Measurements from ENCODE around the gene KRTAP10-3. TPM values are rescaled to one million over a fixed set of nuclear protein-coding genes. Genes with fewer than 3 reads are reported as not detected.
"Not testable (repeated sequence)": the region's sequence is repeated elsewhere in the genome, so short reads cannot be mapped to it uniquely, and the experiment has no call there.

Gene KRTAP10-3
- total RNA-seq, 1 experiment from 2014 or later = not detected

DNA sequence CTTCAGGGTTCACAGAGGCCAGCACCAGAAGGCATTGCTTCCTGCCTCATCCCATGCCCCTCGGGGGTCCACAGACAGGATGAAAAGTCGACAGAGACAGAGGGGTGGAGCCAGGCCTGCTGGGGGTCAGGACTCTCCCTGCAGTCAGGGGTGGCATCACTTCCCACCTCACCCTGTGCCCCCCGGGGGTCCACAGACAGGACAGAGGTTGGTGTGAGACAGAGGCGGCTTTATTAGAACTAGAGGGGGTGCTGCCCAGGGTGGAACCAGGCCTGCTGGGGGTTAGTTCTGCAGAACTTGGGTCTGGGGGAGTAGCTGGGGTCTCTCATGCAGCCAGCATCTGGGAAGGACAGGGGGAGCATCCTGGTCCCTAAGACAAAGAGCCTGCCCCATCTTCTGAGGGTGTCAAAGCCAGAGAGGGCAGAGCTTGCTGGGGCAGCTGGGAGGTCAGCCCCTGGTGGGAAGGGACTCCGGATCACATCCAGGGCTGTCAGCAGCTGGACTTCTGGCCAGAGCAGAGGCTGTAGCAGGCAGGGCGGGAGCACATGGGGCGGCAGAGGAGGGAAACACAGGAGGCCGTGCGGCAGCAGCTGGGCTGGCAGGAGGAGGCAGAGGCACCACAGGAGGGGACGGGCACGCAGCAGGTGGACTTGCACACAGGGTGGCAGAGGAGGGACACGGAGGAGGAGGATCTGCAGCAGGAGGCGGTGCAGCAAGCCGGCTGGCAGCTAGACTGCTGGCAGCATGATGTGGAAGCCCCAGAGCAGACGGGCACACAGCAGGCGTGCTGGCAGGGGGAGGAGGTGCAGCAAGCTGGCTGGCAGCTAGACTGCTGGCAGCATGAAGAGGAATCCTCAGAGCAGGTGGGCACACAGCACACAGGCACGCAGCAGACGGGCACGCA lies 32.6 kb upstream of the KRTAP10-3 start:
- DNase-seq (ENCODE audit: extremely low read depth, low read depth) = not testable (repeated sequence)

DNA sequence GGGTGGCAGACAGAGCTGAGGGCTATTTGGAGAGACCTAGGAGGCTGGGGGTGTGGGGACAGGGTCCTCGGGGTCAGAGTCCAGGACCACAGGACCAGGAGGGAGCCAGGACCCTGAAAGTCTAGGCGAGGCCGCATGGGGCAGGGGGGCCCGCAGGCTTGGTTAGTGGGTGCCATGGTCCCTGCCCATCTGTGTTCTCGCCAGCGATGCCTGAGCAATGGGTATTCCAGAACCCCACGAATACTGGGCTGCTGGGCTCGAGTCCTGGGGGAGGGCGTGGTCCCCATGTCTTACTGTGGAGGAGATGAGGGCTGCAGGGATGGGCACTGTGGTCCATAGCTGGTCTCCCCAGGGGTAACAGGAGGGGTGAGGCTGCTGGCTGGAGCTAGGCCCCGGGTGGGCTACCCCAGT lies 31.7 kb upstream of the KRTAP10-3 start:
- DNase-seq (ENCODE audit: extremely low read depth, low read depth) = no peak

DNA sequence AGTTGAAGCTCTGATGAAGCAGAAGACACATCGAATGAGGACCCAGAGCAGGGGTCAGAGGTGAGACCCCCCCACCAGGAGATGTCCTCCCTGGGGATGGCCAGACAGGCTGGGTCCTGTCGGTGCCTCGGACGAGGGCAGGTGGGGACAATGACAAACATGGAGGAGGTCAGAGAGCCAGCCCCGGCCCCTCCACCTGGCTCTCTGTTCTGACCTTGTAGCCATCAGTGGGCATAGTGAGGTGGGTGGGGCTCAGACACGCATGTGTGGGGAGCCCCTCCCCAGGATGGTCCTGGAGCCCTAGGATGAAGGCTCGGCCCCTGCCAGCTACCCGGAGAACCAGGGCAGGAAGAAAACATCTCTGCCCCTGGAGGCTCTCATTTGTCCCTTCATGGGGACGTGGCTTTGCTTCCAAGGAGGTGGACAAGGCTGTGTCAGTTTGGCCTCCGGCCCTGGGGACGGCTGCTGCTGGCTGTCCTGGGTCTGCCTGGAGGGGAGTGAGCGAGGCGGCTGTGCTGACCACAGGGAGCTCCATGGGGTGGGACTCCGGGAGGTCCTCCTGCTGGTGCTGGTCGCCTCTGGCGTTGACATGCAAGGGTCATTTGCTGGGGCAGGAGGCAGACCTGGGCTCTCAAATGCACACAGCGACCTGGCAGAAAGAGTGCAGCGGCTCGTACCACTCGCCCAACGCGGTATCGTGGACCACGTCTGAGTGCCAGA lies 31.2 kb upstream of the KRTAP10-3 start:
- no peak for DNase-seq (ENCODE audit: extremely low read depth, low read depth)

DNA sequence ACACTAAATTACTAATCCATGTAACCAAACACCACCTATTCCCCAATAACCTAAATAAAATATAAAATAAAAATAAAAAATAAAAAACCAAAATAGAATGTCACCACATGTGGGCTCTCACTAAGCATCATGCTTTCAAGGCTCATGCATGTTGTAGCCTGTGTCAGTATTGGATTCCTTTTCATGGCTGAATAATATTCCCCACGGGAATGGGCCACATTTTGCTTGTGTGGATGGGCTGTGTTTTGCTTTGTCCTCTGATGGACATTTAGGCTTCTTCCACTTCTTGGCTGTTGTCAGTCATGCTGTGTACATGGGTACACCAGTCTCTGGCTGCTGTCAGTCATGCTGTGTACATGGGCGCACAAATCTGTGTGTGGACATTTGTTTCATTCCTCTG lies 30.5 kb upstream of the KRTAP10-3 start:
- no peak for DNase-seq (ENCODE audit: extremely low read depth, low read depth)

DNA sequence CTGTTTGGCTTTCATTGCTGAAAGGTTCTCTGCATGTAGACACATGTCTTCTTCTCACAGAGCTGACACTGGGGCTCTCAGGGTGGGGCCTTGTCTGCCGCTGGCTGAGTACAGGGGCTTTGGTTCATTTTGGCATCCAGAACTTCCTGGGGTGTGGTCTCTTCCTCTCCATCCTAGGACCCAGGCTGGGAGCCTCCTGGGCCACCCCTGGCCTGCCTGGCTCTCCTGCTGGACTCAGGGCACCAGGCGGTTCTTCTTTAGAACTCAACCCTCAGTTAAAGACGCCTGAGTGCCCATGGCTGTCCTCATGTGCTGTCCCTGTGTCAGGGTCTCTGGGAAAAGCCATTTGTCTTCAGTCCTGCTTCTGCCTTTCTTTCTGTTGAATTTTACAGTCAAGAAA lies 27.3 kb upstream of the KRTAP10-3 start:
- DNase-seq (ENCODE audit: extremely low read depth, low read depth) = no peak

DNA sequence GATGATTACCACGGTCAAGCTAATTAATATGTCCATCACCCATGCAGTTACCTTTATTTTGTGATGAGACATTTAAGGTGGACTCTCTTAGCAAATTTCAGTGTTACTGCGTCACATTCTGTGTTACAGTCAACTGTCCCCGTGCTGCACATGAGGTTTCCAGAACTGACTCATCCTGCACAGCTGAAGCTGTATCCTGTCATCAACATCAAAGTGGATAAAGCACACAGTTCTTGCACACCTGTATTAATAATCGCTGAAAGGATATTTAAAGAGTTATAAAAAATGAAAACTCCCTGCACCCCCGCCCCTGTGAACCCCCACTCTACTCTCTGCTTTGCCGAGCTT lies 25.2 kb upstream of the KRTAP10-3 start:
- DNase-seq (ENCODE audit: extremely low read depth, low read depth) = no peak

DNA sequence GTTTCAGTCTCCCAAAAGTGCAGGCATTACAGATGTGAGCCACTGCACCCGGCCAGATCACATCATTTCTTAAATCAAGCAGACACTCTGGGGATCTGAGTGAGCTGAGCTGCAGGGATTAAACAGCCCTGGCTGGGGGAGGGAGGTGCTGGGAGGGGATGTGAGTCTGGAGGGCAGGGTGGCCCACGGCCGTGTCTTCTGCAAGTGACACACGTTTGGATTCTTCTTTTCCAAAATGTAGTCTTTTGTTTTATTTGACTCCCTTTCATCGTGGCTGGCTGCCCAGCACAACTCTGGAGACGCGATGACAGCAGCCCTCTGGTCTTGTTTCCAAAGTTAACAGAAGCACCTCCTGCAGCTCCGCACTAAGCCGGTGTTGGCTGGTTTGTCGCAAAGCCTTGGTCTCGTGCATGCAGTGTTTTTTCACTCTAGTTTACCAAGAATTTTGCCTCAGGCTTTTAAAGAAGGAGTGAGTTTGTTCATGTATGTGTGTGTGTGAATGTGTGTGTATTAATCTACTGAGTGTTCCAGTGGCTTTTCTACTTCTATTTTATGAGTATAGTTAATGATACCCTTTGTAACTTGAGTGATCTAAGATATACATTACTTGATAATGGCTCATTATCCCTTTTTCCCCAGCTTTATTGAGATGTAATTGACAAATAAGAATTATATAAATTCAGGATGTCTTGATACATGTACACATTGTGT lies 24.6 kb upstream of the KRTAP10-3 start:
- no peak for DNase-seq (ENCODE audit: extremely low read depth, low read depth)

DNA sequence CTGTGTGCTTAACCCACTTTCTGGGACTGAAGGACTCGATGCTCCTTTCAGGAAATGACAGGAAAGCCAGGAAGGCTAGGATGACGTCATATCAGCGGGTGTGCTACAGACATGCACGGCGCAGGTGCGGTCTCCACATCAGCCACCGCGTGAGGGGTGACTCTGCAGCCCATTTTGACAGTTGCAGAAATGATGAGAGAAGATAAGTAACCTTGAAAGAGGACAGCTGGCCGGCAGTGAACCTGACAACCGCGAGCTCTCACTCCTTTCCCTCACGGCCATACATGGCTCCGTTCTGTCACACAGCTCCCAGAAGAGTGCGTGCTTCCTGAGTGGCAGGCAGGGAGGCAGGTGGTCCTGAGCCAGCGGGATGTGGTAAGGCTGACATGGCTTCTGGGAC lies 23.5 kb upstream of the KRTAP10-3 start:
- DNase-seq (ENCODE audit: extremely low read depth, low read depth) = no peak

DNA sequence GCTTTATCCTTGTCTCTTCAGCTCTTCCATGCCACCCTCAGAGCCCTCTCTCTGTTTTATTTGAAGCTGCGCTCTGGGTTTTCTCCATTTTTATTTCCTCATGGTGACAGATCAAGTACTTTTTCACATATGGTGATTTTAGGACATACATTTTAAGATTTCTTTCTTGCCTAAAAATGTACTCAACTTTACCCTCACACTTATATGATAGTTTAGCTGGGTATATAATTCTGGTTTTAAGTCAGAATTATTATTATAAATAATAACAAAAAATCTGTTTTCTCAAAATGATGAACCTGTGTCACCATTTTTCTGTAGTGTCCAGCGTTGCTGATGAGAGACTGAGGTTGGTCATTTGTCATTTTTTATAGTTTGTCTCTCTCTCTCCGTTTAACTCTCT lies 22.6 kb upstream of the KRTAP10-3 start:
- DNase-seq (ENCODE audit: extremely low read depth, low read depth) = no peak

DNA sequence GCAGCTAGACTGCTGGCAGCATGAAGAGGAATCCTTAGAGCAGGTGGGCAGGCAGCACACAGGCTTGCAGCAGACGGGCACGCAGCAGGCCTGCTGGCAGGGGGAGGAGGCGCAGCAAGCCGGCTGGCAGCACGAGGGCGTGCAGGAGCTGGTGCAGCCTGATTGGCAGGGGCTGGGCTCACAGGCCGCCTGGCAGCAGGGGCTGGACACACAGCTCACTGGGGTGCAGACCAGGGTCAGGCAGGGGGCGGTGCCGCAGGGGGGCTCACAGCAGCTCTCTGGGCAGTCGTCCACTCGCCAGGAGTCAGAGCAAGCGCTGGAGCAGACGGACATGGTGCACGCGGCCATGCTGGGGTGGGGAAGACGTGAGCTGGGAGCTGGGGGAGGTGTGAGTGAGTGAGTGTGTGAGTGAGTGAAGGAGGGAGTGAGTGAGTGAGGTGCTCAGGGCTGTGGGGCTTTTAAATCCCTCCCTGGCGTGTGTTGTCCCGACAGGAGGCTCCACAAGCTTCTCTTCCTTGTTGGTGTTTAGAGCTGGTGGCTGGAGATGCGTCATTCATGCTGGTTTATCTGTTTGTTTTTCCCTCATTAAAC lies 21.7 kb upstream of the KRTAP10-3 start, which contains the start of gene KRTAP10-5:
TSS of gene KRTAP10-5 (minus strand) at position 374 of the 591 bp plus-strand sequence. CDS start at position 348, 26 bp downstream.
- not testable (repeated sequence) for DNase-seq (ENCODE audit: extremely low read depth, low read depth)

DNA sequence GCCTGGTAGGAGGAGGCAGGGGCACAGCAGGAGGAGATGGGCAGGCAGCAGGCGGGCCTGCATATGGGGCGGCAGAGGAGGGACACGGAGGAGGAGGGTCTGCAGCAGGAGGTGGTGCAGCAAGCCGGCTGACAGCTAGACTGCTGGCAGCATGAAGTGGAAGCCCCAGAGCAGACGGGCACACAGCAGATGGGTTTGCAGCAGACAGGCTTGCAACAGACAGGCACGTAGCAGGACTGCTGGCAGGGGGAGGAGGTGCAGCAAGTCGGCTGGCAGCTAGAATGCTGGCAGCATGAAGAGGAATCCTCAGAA lies 21.2 kb upstream of the KRTAP10-3 start:
- DNase-seq (ENCODE audit: extremely low read depth, low read depth) = no peak

DNA sequence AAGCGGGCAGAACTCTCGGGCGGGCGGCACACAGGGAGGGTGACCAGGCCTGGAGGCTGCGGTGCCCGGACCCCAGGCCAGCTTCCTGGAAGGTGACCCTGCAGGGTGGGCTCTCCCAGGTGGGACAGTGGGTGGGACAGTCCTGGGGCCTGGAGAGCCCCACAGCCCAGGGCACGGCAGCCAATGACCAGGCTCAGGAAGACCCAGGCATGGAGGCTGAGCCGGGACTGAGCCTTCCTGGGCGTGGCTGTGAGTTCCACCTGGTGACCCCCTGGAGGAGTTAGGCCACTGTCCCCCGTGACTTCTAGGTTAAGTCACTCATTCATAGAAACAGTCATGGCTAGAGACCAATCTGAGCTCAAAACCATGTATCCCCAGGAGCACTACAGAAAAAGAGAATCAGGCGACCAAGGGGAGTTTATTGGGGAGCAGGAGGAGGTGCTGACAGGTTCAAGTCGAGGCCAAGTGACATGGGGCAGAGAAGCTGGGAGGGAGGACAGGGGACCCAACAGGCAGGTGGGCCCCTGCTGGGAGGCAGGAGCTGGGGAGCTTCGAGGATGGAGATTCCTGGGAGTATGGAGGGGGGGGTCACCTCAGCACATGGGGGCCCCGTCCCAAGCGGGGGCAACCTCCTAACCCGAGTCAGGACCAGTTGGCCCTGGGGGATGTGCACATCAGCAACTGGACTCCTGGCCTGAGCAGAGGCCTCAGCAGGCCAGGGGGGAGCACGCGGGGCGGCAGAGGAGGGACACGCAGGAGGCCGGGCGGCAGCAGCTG lies 20.6 kb upstream of the KRTAP10-3 start:
- no peak for DNase-seq (ENCODE audit: extremely low read depth, low read depth)

DNA sequence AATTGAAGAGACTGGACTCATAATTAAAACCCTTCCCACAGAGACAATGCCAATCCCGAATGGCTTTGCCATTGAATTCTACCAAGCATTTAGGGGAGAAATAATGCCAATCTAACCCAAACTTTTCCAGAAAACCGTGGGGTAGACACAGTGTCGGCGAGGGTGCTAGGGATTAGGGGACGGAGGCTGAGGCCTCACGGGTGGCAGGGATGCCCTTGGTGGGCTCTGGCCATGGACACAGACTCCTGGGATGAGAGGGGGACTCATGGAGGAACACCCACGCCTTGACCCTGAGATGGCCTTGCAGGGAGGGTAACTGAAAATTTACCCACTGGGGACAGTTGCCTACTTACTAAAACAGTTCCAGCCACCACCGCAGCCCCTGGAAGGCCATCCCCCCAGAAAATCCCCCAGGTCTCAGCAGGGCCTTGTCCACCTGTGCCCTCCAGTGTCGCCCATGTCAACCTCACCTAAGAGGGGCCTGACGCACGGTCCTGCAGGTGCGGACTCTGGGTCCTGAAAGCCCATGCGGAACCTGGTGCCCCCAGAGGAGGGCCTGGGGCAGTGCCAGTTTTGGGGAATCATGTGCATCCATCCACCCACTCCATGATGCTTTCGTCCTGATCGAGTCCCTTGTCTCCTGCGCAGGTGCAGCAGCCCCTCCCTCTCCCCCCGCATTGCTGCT lies 19.9 kb upstream of the KRTAP10-3 start:
- no peak for DNase-seq (ENCODE audit: extremely low read depth, low read depth)

DNA sequence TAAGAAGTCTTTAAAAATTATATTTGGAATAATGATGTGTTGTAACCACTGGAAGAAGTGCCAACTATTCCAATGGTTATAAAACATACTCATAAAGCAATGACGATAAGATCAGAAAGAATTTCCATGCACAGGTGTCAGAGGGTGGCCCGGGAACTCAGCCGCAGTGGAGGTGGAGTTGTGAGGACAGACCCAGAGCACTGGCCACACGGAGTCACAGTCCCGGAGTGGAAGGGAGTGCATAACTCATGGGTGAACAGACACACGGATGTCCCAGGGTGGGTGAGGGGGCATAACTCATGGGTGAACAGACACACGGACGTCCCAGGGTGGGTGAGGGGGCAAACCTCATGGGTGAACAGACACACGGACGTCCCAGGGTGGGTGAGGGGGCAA lies 17.4 kb upstream of the KRTAP10-3 start:
- no peak for DNase-seq (ENCODE audit: extremely low read depth, low read depth)

DNA sequence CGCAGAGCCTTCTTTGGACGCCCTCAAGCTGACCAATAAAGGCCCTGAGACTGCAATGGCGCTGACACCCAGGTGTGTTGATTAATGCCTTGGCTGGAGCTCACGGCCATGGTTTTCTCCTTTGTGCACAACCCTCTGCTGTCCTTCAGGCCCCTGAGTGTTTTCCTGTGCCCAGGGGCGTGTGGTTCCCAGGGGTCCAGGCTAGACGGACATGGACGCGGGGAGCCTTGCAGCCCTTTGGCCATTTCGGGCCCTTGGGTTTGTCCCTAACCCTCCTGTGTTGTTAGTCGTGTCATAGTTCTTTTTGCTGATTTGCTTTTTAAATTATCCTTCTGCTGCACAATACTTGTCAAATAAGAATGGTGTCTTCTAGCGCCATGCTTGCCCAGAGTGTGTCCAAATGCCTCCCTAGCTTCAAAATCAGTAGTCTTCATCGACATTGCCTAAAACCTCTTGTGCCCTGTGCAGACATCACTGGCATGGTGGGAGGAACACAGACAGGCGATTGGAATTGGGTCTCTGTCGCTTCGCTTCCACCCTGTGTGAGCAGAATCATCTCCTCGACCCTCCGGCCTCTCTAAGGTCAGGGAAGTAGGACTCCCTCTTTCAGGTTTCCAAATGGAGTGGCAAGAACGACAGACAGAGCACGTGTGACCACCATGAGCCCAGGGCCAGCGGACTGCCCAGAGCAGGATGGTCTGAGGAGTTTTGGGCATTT lies 16.9 kb upstream of the KRTAP10-3 start:
- no peak for DNase-seq (ENCODE audit: extremely low read depth, low read depth)

DNA sequence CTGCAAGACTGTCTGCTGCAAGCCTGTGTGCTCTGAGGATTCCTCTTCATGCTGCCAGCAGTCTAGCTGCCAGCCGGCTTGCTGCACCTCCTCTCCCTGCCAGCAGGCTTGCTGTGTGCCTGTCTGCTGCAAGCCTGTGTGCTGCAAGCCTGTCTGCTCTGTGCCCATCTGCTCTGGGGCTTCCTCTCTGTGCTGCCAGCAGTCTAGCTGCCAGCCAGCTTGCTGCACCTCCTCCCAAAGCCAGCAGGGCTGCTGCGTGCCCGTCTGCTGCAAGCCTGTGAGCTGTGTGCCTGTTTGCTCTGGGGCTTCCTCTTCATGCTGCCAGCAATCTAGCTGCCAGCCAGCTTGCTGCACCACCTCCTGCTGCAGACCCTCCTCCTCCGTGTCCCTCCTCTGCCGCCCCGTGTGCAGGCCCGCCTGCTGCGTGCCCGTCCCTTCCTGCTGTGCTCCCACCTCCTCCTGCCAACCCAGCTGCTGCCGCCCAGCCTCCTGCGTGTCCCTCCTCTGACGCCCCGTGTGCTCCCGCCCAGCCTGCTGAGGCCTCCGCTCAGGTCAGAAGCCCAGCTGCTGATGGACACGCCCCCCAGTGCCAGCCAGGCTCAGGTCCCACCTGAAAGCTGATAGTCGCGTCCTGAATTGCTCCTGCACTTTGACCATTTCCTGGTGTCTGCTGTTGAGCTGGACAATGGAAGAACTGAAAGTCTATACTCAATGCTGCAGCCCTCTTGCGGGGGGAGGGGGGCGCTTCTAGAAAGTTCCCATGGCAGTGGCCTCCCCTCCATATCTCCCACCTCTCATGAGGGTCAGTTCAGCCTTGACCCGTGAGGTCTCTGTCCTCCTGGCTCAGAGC lies 16.1 kb upstream of the KRTAP10-3 start:
- no peak for DNase-seq (ENCODE audit: extremely low read depth, low read depth)

DNA sequence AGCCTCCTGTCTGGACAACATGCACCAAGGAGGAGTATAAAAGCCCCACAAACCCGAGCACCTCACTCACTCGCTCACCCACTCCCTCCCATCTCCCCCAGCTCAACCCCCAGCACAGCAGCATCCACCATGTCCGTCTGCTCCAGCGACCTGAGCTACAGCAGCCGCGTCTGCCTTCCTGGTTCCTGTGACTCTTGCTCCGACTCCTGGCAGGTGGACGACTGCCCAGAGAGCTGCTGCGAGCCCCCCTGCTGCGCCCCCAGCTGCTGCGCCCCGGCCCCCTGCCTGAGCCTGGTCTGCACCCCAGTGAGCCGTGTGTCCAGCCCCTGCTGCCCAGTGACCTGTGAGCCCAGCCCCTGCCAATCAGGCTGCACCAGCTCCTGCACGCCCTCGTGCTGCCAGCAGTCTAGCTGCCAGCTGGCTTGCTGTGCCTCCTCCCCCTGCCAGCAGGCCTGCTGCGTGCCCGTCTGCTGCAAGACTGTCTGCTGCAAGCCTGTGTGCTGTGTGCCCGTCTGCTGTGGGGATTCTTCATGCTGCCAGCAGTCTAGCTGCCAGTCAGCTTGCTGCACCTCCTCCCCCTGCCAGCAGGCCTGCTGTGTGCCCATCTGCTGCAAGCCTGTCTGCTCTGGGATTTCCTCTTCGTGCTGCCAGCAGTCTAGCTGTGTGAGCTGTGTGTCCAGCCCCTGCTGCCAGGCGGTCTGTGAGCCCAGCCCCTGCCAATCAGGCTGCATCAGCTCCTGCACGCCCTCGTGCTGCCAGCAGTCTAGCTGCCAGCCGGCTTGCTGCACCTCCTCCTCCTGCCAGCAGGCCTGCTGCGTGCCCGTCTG lies 15.2 kb upstream of the KRTAP10-3 start, which contains the start of gene KRTAP10-4:
TSS of gene KRTAP10-4 (plus strand) at position 100 of the 827 bp plus-strand sequence. CDS start at position 130, 30 bp downstream.
- not testable (repeated sequence) for DNase-seq (ENCODE audit: extremely low read depth, low read depth)

Measured in NCI-H460 (cell line).